ENCODE measurements around the gene NMRK1. TPM values are rescaled to one million over a fixed set of nuclear protein-coding genes. Genes with fewer than 3 reads are reported as not detected.

NMRK1 gene
- total RNA-seq, 1 experiment from 2014 or later, result 1.1 TPM

- CTCF ChIA-PET, result no interaction called here
- Histone ChIP-seq H3K4me3 (ENCODE audit: low read depth, low read length) (no peak overlapping the region), H3K27me3 (replicated peaks; ENCODE audit: control insufficient read depth, insufficient read depth, low read length) (no peaks in the 10 kb centered on the region), H3K36me3 (ENCODE audit: control insufficient read depth, insufficient read depth, low read length) (no peaks in the 10 kb centered on the region), H3K9me3 (no peaks in the 10 kb centered on the region), H3K4me1 (no peaks in the 10 kb centered on the region)
- Mint-ChIP-seq H3K4me3 (ENCODE audit: unreplicated experiment) (no peak overlapping the region), H3K27ac (ENCODE audit: unreplicated experiment) (no peak overlapping the region), H3K36me3 (ENCODE audit: insufficient read depth, unreplicated experiment) (no peaks in the 10 kb centered on the region), H3K27me3 (ENCODE audit: insufficient read depth, unreplicated experiment) (no peaks in the 10 kb centered on the region), H3K4me1 (ENCODE audit: low read depth, unreplicated experiment) (no peaks in the 10 kb centered on the region), H3K9me3 (ENCODE audit: unreplicated experiment) (no peaks in the 10 kb centered on the region)
- POLR2A ChIA-PET, result no interaction called here
- intact Hi-C loops (cut with micrococcal nuclease; ENCODE audit: unreplicated experiment), result no loop called here
- no peak for TF ChIP-seq CTCF (IDR thresholded peaks at IDR 0.05; ENCODE audit: insufficient read depth in 1 of 2, low read depth in 1 of 2, low read length in 1 of 2, severe bottlenecking in 1 of 2, unreplicated experiment in 1 of 2)
- BruUV-seq (replicated peaks), result no TSS peak
- no peak for DNase-seq
Observed at GRCh38 chr9:75023846-75024245, 64.1 kb downstream of the NMRK1 start.

GRCh38 chr9:75019654-75020053, 68.3 kb downstream of the NMRK1 start:
- Mint-ChIP-seq H3K4me3 (ENCODE audit: unreplicated experiment) (no peak overlapping the region), H3K9me3 (ENCODE audit: unreplicated experiment) (no peaks in the 10 kb centered on the region), H3K36me3 (ENCODE audit: insufficient read depth, unreplicated experiment) (no peaks in the 10 kb centered on the region), H3K27me3 (ENCODE audit: insufficient read depth, unreplicated experiment) (no peaks in the 10 kb centered on the region), H3K4me1 (ENCODE audit: low read depth, unreplicated experiment) (no peaks in the 10 kb centered on the region), H3K27ac (ENCODE audit: unreplicated experiment) (no peak overlapping the region)
- no peak for DNase-seq
- ChIA-PET POLR2A (no interaction called here), CTCF (no interaction called here)
- intact Hi-C loops (cut with micrococcal nuclease; ENCODE audit: unreplicated experiment), result no loop called here
- H3K4me1 ChIP-seq, result no peaks in the 10 kb centered on the region
- no peak for TF ChIP-seq CTCF (IDR thresholded peaks at IDR 0.05; ENCODE audit: insufficient read depth in 1 of 2, low read depth in 1 of 2, low read length in 1 of 2, severe bottlenecking in 1 of 2, unreplicated experiment in 1 of 2)
- H3K4me3 ChIP-seq (ENCODE audit: low read depth, low read length), result no peak overlapping the region
- no TSS peak for BruUV-seq (replicated peaks)
- no peaks in the 10 kb centered on the region for H3K36me3 ChIP-seq (ENCODE audit: control insufficient read depth, insufficient read depth, low read length)
- H3K9me3 ChIP-seq, result no peaks in the 10 kb centered on the region
- no peaks in the 10 kb centered on the region for H3K27me3 ChIP-seq (replicated peaks; ENCODE audit: control insufficient read depth, insufficient read depth, low read length)

GRCh38 chr9:75019022-75019421, 68.9 kb downstream of the NMRK1 start:
- Histone ChIP-seq H3K4me3 (ENCODE audit: low read depth, low read length) (no peak overlapping the region), H3K27me3 (replicated peaks; ENCODE audit: control insufficient read depth, insufficient read depth, low read length) (no peaks in the 10 kb centered on the region), H3K4me1 (no peaks in the 10 kb centered on the region), H3K9me3 (no peaks in the 10 kb centered on the region), H3K36me3 (ENCODE audit: control insufficient read depth, insufficient read depth, low read length) (no peaks in the 10 kb centered on the region)
- H3K4me3 Mint-ChIP-seq (ENCODE audit: unreplicated experiment), result no peak overlapping the region
- H3K9me3 Mint-ChIP-seq (ENCODE audit: unreplicated experiment), result no peaks in the 10 kb centered on the region
- intact Hi-C loops (cut with micrococcal nuclease; ENCODE audit: unreplicated experiment), result no loop called here
- CTCF ChIA-PET, result no interaction called here
- H3K4me1 Mint-ChIP-seq (ENCODE audit: low read depth, unreplicated experiment), result no peaks in the 10 kb centered on the region
- TF ChIP-seq CTCF (IDR thresholded peaks at IDR 0.05; ENCODE audit: insufficient read depth in 1 of 2, low read depth in 1 of 2, low read length in 1 of 2, severe bottlenecking in 1 of 2, unreplicated experiment in 1 of 2), result no peak
- no TSS peak for BruUV-seq (replicated peaks)
- no peak overlapping the region for H3K27ac Mint-ChIP-seq (ENCODE audit: unreplicated experiment)
- no peak for DNase-seq
- H3K36me3 Mint-ChIP-seq (ENCODE audit: insufficient read depth, unreplicated experiment), result no peaks in the 10 kb centered on the region
- no peaks in the 10 kb centered on the region for H3K27me3 Mint-ChIP-seq (ENCODE audit: insufficient read depth, unreplicated experiment)
- POLR2A ChIA-PET, result no interaction called here
